NT2/D1 (cell line): Measurements from ENCODE around the gene SUMO3.

Experiments
- YY1 ChIP-seq: IDR thresholded peaks from 2 replicates; pipeline ENCODE4 v1.6.1; 2011; ENCODE audit not compliant: insufficient read length, insufficient read depth
- ZNF274 ChIP-seq: IDR thresholded peaks from 2 replicates; pipeline ENCODE4 v1.6.1; 2011; ENCODE audit warnings: mild to moderate bottlenecking, low read depth, low read length

DNA sequence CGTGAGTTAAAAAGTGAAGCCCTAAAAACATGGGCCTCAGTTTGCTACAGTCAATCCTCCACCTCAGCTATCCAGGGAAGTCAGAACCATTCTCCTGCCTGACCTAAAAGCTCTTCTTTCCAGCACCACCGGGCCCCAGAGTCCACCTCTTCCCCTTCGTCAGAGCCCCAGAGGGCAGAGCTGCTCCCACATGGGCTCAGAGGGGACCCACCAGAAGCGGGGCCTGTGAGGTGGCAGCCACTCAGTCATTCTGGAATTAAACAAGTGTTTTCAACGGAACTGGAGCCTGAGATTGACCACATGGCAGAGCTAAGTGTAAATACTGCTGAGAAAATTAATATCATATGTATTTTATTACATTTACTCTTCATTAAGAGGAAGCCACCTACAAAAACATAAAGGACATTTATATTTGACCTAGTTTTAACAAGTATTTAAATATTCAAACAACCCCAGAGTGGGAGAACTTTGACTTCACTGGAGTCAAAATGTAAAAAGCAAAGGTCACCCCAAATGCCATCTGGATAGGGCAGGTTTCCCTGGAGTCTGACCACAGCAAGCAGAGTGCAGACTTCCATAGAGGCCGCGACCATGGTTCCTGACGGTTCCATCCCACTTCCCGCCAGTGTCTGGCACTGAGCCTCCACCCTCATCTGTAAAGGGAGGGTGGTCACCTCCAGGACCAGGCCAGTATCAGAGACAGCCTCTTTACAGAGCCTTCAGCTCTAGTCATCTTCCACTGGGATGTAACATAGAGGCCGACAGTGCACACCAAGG lies 1.8 kb downstream of the SUMO3 start:
- no peak for TF ChIP-seq YY1
- no peak for TF ChIP-seq ZNF274
